ENCODE results near the gene TMEM178B.

GRCh38 chr7:141490474-141490873, 416.6 kb downstream of the TMEM178B start:
- TF ChIP-seq, protein P1, sequence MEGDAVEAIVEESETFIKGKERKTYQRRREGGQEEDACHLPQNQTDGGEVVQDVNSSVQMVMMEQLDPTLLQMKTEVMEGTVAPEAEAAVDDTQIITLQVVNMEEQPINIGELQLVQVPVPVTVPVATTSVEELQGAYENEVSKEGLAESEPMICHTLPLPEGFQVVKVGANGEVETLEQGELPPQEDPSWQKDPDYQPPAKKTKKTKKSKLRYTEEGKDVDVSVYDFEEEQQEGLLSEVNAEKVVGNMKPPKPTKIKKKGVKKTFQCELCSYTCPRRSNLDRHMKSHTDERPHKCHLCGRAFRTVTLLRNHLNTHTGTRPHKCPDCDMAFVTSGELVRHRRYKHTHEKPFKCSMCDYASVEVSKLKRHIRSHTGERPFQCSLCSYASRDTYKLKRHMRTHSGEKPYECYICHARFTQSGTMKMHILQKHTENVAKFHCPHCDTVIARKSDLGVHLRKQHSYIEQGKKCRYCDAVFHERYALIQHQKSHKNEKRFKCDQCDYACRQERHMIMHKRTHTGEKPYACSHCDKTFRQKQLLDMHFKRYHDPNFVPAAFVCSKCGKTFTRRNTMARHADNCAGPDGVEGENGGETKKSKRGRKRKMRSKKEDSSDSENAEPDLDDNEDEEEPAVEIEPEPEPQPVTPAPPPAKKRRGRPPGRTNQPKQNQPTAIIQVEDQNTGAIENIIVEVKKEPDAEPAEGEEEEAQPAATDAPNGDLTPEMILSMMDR (IDR thresholded peaks at IDR 0.05 in 2 of 3, conservative IDR thresholded peaks at IDR 0.05 in 1 of 3; ENCODE audit: insufficient read depth in 2 of 3, low read depth in 1 of 3, low read length in 3 of 3): no peak
- no peak for TF ChIP-seq KAT8 (IDR thresholded peaks at IDR 0.05; ENCODE audit: low read depth)
- no peak for TF ChIP-seq ZNF12 (CRISPR knock-in tag; IDR thresholded peaks at IDR 0.05)
- no peak for TF ChIP-seq SMAD1 (IDR thresholded peaks at IDR 0.05; ENCODE audit: low read depth, low read length, partially characterized antibody)
- TF ChIP-seq ZBTB1 (CRISPR knock-in tag; IDR thresholded peaks at IDR 0.05; ENCODE audit: borderline replicate concordance, low read depth): no peak
- no peak for TF ChIP-seq MYC (IDR thresholded peaks at IDR 0.05; ENCODE audit: low read depth, low read length)
- TF ChIP-seq MYC (CRISPR knock-in tag; IDR thresholded peaks at IDR 0.05; ENCODE audit: borderline replicate concordance, low read depth): no peak
- no peak for TF ChIP-seq MXI1 (IDR thresholded peaks at IDR 0.05; ENCODE audit: low read depth, low read length)
- TF ChIP-seq ZFP36 (IDR thresholded peaks at IDR 0.05; ENCODE audit: low read depth, low read length, partially characterized antibody): no peak
- no peak for TF ChIP-seq TBP (optimal IDR thresholded peaks at IDR 0.05; ENCODE audit: low read depth, low read length)
